Right lobe of liver (tissue), 6 donors: ENCODE results near the gene ZNF593OS. TPM values are rescaled to one million over a fixed set of nuclear protein-coding genes. Genes with fewer than 3 reads are reported as not detected.

Experiments used
- ATAC-seq, 4 donors: fragments of 200-7000 bp; cut with Tn5 transposase; one replicate each; pipeline ENCODE4 v1.9.1; 2020; ENCODE audit warnings: mild to moderate bottlenecking in 4 of 4, moderate library complexity in 4 of 4
- DNase-seq, 3 donors: peaks; one replicate each; pipeline ENCODE4 v3.0.0-alpha.2; 2020
- H3K27ac ChIP-seq, 3 donors: fragments of 200-600 bp; one replicate each; pipeline ENCODE4 v1.8.0; 2022
- H3K27me3 ChIP-seq, 2 donors: fragments of 200-600 bp; one replicate each; pipeline ENCODE4 v1.8.0; 2022
- H3K36me3 ChIP-seq, 4 donors: fragments of 200-600 bp; sonication (generic) in 1 of 4; one replicate each; pipeline versions ENCODE4 v1.5.1 to v1.8.0; 2017 to 2022; ENCODE audit warnings: control low read depth in 1 of 4
- H3K4me1 ChIP-seq, 4 donors: fragments of 200-600 bp; sonication (generic) in 1 of 4; one replicate each; pipeline versions ENCODE4 v1.5.1 to v1.8.0; 2017 to 2022; ENCODE audit warnings: control low read depth in 1 of 4
- H3K4me3 ChIP-seq, 3 donors: fragments of 200-600 bp; one replicate each; pipeline ENCODE4 v1.8.0; 2022
- H3K9me3 ChIP-seq, 4 donors: fragments of 200-600 bp; sonication (generic) in 1 of 4; one replicate each; pipeline versions ENCODE4 v1.5.1 to v1.8.0; 2017 to 2022; ENCODE audit warnings: control low read depth in 1 of 4
- CTCF ChIP-seq, 4 donors: fragments of 200-600 bp in 3 of 4; fragments of 450-650 bp in 1 of 4; IDR thresholded peaks; one replicate each; pipeline versions ENCODE4 v1.5.1 to v1.8.0; 2016 to 2022; ENCODE audit warnings: antibody characterized with exemption in 4 of 4, mild to moderate bottlenecking in 2 of 4
- POLR2A ChIP-seq: fragments of 450-650 bp; IDR thresholded peaks from one replicate; pipeline ENCODE4 v1.6.1; 2017; ENCODE audit warnings: antibody characterized with exemption, mild to moderate bottlenecking
- WGBS: methylation state at CpG from one replicate; pipeline ENCODE4 v1.1.6; 2018; ENCODE audit warnings: low coverage, low lambda C conversion rate; ENCODE audit not compliant: insufficient coverage; ENCODE audit errors: missing lambda C conversion rate; 5-methylcytosine and 5-hydroxymethylcytosine counted together
- intact Hi-C, 2 donors: fragments of 100-400 bp; cut with DNase I; formaldehyde crosslinking; loops; one replicate each; pipeline versions ENCODE4 v1.11.2 to v1.14.1; 2022
- total RNA-seq, 6 experiments: library from RNA; depleted of rRNA in 2 of 6; stranded (reverse); fragments of >200 nt in 2 of 6; fragmentation: NEBNext Ultra II Directional in 3 of 6; extraction: Animal tissue kit (Norgen Biotek cat#: 25700) in 3 of 6; gene quantifications; one replicate each; pipeline versions ENCODE4 v1.1.0 to v1.2.4, GENCODE V29; 2016 to 2023
- donor health status: DM: no; HTN: yes; CAD: no.
- donor health status: DM: no; HTN: no; CAD: no.
- donor health status: DM: no; HTN: no; CAD: no.
- donor health status: DM: no; HTN: yes; CAD: no.
- donor health status: DM: no; HTN: yes; CAD: no.

Gene ZNF593OS
- total RNA-seq, 6 experiments from 2014 or later, result not detected

- H3K36me3 ChIP-seq, result no peaks in the 10 kb centered on the region
- no peaks in the 10 kb centered on the region for H3K4me1 ChIP-seq
- DNase-seq (no peak), ATAC-seq (peak in 1 of 4 donors; percentile 7)
- intact Hi-C loops, result no loop called here
- no peak overlapping the region for H3K4me3 ChIP-seq
- 18% methylated on average over 2 of the region's 6 CpGs for WGBS
- TF ChIP-seq CTCF (IDR thresholded peaks at IDR 0.05), result no peak
- TF ChIP-seq POLR2A, result no peak
- H3K27me3 ChIP-seq, result no peaks in the 10 kb centered on the region
- H3K9me3 ChIP-seq, result no peaks in the 10 kb centered on the region
- no peak overlapping the region for H3K27ac ChIP-seq
These were observed 17.7 kb upstream of the ZNF593OS start for GRCh38 chr1:26189331-26189730.

- Histone ChIP-seq H3K4me1 (no peaks in the 10 kb centered on the region), H3K27ac (no peak overlapping the region), H3K27me3 (no peaks in the 10 kb centered on the region), H3K9me3 (no peaks in the 10 kb centered on the region), H3K36me3 (no peaks in the 10 kb centered on the region), H3K4me3 (no peak overlapping the region)
- no peak for TF ChIP-seq CTCF (IDR thresholded peaks at IDR 0.05)
- TF ChIP-seq POLR2A, result no peak
- no CpG with 5 or more reads among the region's 8 CpGs for WGBS
- DNase-seq, result no peak
- ATAC-seq, result no peak
- intact Hi-C loops, result no loop called here
These were observed 16.8 kb upstream of the ZNF593OS start for GRCh38 chr1:26188477-26188876.

GRCh38 chr1:26187882-26188281 lies 16.2 kb upstream of the ZNF593OS start:
- intact Hi-C loops, result no loop called here
- H3K36me3 ChIP-seq, result no peaks in the 10 kb centered on the region

GRCh38 chr1:26184883-26185282 lies 13.3 kb upstream of the ZNF593OS start:
- WGBS, result 64% methylated on average over 1 of the region's 21 CpGs
- H3K27me3 ChIP-seq, result no peaks in the 10 kb centered on the region
- H3K4me1 ChIP-seq, result no peaks in the 10 kb centered on the region
- H3K9me3 ChIP-seq, result no peaks in the 10 kb centered on the region
- intact Hi-C loops, result no loop called here
- no peak overlapping the region for H3K4me3 ChIP-seq
- H3K27ac ChIP-seq, result no peak overlapping the region
- TF ChIP-seq CTCF (IDR thresholded peaks at IDR 0.05) (no peak), POLR2A (no peak)
- no peaks in the 10 kb centered on the region for H3K36me3 ChIP-seq
- DNase-seq, result no peak
- ATAC-seq, result no peak

More at GRCh38 chr1:26187882-26188281, 16.2 kb upstream of the ZNF593OS start:
- Histone ChIP-seq H3K4me3 (no peak overlapping the region), H3K9me3 (no peaks in the 10 kb centered on the region), H3K27me3 (no peaks in the 10 kb centered on the region), H3K4me1 (no peaks in the 10 kb centered on the region), H3K27ac (no peak overlapping the region)
- no peak for TF ChIP-seq POLR2A
- no peak for TF ChIP-seq CTCF (IDR thresholded peaks at IDR 0.05)
- DNase-seq, result no peak
- WGBS, result no CpG with 5 or more reads among the region's 6 CpGs
- no peak for ATAC-seq

- TF ChIP-seq CTCF (IDR thresholded peaks at IDR 0.05) (no peak), POLR2A (no peak)
- H3K27me3 ChIP-seq, result no peaks in the 10 kb centered on the region
These were observed 12.5 kb upstream of the ZNF593OS start for GRCh38 chr1:26184086-26184485.

More at GRCh38 chr1:26184086-26184485, 12.5 kb upstream of the ZNF593OS start:
- H3K4me1 ChIP-seq, result no peaks in the 10 kb centered on the region
- H3K36me3 ChIP-seq, result no peaks in the 10 kb centered on the region
- H3K27ac ChIP-seq, result no peak overlapping the region
- 84% methylated on average over 6 of the region's 7 CpGs for WGBS
- H3K4me3 ChIP-seq, result no peak overlapping the region
- intact Hi-C loops, result no loop called here
- ATAC-seq (no peak), DNase-seq (no peak)
- no peaks in the 10 kb centered on the region for H3K9me3 ChIP-seq
